ENCODE results near the gene COLQ. TPM values are rescaled to one million over a fixed set of nuclear protein-coding genes. Genes with fewer than 3 reads are reported as not detected.

The COLQ gene
- total RNA-seq (2022) (0.26 TPM in 1 of 2 replicates, not detected in the other), Bru-seq, nascent RNA (percentile 24 among the genes with signal in this experiment), BruChase-seq, experiment 1, labeled RNA remaining after a 2-hour chase (percentile 29 among the genes with signal in this experiment), BruChase-seq, experiment 2, labeled RNA remaining after a 6-hour chase (percentile 25 among the genes with signal in this experiment)
- long read RNA-seq, partial matches to known transcripts, result 0 of 3 reads
- long read RNA-seq, other reads (novel, unspliced or antisense), result 3 of 3 reads

DNA sequence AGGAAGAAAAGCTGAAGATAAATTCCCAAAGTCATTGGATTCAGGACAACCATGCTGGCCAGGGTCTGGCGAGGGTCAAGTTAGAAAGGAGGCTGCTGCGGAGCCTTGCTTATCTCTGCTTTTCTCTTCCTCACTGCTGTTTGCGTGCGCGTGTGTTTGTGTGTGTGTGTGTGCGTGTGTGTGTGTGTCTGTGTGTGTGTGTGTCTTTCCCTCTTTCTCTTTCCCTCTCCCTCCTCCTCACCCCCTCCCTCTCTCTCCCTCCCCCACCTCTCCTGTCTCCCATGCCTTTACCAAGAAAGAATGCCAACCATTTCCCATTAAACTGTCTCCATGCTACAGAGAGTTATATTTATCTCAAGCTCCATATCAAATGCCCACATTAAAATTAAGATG, at the start of gene COLQ:
COLQ (minus strand) TSS at position 134 of the 393 bp plus-strand sequence; CDS start at position 53, 81 bp downstream.
- no TSS peak for BruUV-seq (replicated peaks)
- ChIA-PET CTCF (no interaction called here), POLR2A (no interaction called here)
- peaks cover 5% of the 10 kb centered on the region for H3K4me1 Mint-ChIP-seq (ENCODE audit: low read depth, unreplicated experiment)
- no peaks in the 10 kb centered on the region for H3K9me3 Mint-ChIP-seq (ENCODE audit: unreplicated experiment)
- DNase-seq, result no peak
- H3K27me3 Mint-ChIP-seq (ENCODE audit: insufficient read depth, unreplicated experiment), result no peaks in the 10 kb centered on the region
- H3K36me3 Mint-ChIP-seq (ENCODE audit: insufficient read depth, unreplicated experiment), result no peaks in the 10 kb centered on the region
- H3K4me3 Mint-ChIP-seq (ENCODE audit: unreplicated experiment), result no peak within 1 kb of the TSS
- H3K27me3 ChIP-seq (replicated peaks; ENCODE audit: control insufficient read depth, insufficient read depth, low read length), result no peaks in the 10 kb centered on the region
- intact Hi-C loops (cut with micrococcal nuclease; ENCODE audit: unreplicated experiment), result no loop called here
- H3K4me3 ChIP-seq (ENCODE audit: low read depth, low read length), result no peak within 1 kb of the TSS
- H3K27ac Mint-ChIP-seq (ENCODE audit: unreplicated experiment), result no peak within 1 kb of the TSS
- H3K4me1 ChIP-seq, result no peaks in the 10 kb centered on the region
- H3K36me3 ChIP-seq (ENCODE audit: control insufficient read depth, insufficient read depth, low read length), result no peaks in the 10 kb centered on the region
- TF ChIP-seq, protein P1, sequence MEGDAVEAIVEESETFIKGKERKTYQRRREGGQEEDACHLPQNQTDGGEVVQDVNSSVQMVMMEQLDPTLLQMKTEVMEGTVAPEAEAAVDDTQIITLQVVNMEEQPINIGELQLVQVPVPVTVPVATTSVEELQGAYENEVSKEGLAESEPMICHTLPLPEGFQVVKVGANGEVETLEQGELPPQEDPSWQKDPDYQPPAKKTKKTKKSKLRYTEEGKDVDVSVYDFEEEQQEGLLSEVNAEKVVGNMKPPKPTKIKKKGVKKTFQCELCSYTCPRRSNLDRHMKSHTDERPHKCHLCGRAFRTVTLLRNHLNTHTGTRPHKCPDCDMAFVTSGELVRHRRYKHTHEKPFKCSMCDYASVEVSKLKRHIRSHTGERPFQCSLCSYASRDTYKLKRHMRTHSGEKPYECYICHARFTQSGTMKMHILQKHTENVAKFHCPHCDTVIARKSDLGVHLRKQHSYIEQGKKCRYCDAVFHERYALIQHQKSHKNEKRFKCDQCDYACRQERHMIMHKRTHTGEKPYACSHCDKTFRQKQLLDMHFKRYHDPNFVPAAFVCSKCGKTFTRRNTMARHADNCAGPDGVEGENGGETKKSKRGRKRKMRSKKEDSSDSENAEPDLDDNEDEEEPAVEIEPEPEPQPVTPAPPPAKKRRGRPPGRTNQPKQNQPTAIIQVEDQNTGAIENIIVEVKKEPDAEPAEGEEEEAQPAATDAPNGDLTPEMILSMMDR (IDR thresholded peaks at IDR 0.05; ENCODE audit: insufficient read depth in 1 of 2, low read depth in 1 of 2, low read length in 1 of 2, severe bottlenecking in 1 of 2, unreplicated experiment in 1 of 2), result no peak
- no peaks in the 10 kb centered on the region for H3K9me3 ChIP-seq

DNA sequence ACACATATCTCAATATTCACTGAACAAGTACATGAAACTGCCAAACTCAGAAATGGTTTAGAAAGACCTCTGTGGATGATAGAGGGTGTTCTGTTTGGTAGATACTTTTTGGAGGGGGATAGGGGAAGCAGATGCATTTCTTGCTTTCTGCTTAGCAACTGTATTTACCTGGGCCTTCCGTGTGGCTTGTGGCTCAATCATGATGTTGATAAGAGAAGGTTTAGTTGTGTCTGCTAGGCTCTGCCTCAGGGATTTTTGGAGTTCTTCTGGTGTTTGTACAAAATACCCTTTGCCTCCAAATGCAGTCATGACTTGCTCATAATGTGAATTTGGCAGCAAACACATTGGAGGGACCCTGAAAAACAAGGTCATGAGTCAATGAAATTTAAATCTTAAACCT, 41.7 kb upstream of the COLQ start:
- no peaks in the 10 kb centered on the region for H3K27me3 ChIP-seq (replicated peaks; ENCODE audit: control insufficient read depth, insufficient read depth, low read length)
- H3K27me3 Mint-ChIP-seq (ENCODE audit: insufficient read depth, unreplicated experiment), result no peaks in the 10 kb centered on the region
- H3K9me3 ChIP-seq, result no peaks in the 10 kb centered on the region
- intact Hi-C loops (cut with micrococcal nuclease; ENCODE audit: unreplicated experiment), result no loop called here
- POLR2A ChIA-PET, result no interaction called here
- CTCF ChIA-PET, result interaction anchor here (0.6 kb wide), 1 partner anchor 1991 kb away, joined by 3 read pairs; no protein-coding TSS in a partner anchor
- H3K4me3 Mint-ChIP-seq (ENCODE audit: unreplicated experiment), result no peak overlapping the region
- peaks cover 47% of the 10 kb centered on the region for H3K36me3 Mint-ChIP-seq (ENCODE audit: insufficient read depth, unreplicated experiment)
- no TSS peak for BruUV-seq (replicated peaks)
- no peaks in the 10 kb centered on the region for H3K36me3 ChIP-seq (ENCODE audit: control insufficient read depth, insufficient read depth, low read length)
- H3K4me1 ChIP-seq, result no peaks in the 10 kb centered on the region
- no peak overlapping the region for H3K4me3 ChIP-seq (ENCODE audit: low read depth, low read length)
- DNase-seq, result no peak
- H3K9me3 Mint-ChIP-seq (ENCODE audit: unreplicated experiment), result no peaks in the 10 kb centered on the region
- TF ChIP-seq, protein P1 (IDR thresholded peaks at IDR 0.05; ENCODE audit: insufficient read depth in 1 of 2, low read depth in 1 of 2, low read length in 1 of 2, severe bottlenecking in 1 of 2, unreplicated experiment in 1 of 2), result no peak
- no peak overlapping the region for H3K27ac Mint-ChIP-seq (ENCODE audit: unreplicated experiment)
- peaks cover 6% of the 10 kb centered on the region for H3K4me1 Mint-ChIP-seq (ENCODE audit: low read depth, unreplicated experiment)

DNA sequence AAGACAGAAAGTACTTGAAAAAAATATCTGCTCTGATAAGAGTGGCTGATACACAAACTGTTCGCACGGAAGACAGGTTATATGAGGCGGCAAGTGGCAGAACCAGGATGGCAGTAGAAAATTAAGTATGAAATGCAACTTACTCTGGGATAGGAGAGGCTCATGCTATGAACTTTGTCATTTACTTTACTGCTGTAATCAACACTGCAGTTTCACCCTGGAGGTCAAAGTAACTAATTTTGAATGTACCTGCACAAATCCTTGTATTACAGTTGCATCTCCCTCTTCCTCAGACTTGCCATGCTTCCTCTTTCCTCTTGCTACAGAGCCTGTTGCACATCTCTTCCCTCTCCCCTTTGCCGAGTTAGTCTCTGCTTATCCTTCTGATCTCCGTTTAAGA, 41.1 kb upstream of the COLQ start:
- intact Hi-C loops (cut with micrococcal nuclease; ENCODE audit: unreplicated experiment), result no loop called here
- TF ChIP-seq, protein P1 (IDR thresholded peaks at IDR 0.05; ENCODE audit: insufficient read depth in 1 of 2, low read depth in 1 of 2, low read length in 1 of 2, severe bottlenecking in 1 of 2, unreplicated experiment in 1 of 2), result no peak
- CTCF ChIA-PET, result no interaction called here
- Mint-ChIP-seq H3K4me3 (ENCODE audit: unreplicated experiment) (no peak overlapping the region), H3K27me3 (ENCODE audit: insufficient read depth, unreplicated experiment) (no peaks in the 10 kb centered on the region), H3K27ac (ENCODE audit: unreplicated experiment) (no peak overlapping the region), H3K9me3 (ENCODE audit: unreplicated experiment) (no peaks in the 10 kb centered on the region), H3K4me1 (ENCODE audit: low read depth, unreplicated experiment) (peaks cover 6% of the 10 kb centered on the region), H3K36me3 (ENCODE audit: insufficient read depth, unreplicated experiment) (peaks cover 40% of the 10 kb centered on the region)
- Histone ChIP-seq H3K27me3 (replicated peaks; ENCODE audit: control insufficient read depth, insufficient read depth, low read length) (no peaks in the 10 kb centered on the region), H3K4me1 (0 out of 2 replicates have a peak, but pooled peaks cover 4% of the 10 kb centered on the region), H3K36me3 (ENCODE audit: control insufficient read depth, insufficient read depth, low read length) (no peaks in the 10 kb centered on the region), H3K4me3 (ENCODE audit: low read depth, low read length) (no peak overlapping the region), H3K9me3 (no peaks in the 10 kb centered on the region)
- DNase-seq, result no peak
- POLR2A ChIA-PET, result no interaction called here
- BruUV-seq (replicated peaks), result no TSS peak
